Measurements from ENCODE around the gene SLC22A31. TPM values are rescaled to one million over a fixed set of nuclear protein-coding genes. Genes with fewer than 3 reads are reported as not detected.

The SLC22A31 gene
- total RNA-seq, 2 donors from 2014 or later: 68.2 TPM; not detected in 1

DNA sequence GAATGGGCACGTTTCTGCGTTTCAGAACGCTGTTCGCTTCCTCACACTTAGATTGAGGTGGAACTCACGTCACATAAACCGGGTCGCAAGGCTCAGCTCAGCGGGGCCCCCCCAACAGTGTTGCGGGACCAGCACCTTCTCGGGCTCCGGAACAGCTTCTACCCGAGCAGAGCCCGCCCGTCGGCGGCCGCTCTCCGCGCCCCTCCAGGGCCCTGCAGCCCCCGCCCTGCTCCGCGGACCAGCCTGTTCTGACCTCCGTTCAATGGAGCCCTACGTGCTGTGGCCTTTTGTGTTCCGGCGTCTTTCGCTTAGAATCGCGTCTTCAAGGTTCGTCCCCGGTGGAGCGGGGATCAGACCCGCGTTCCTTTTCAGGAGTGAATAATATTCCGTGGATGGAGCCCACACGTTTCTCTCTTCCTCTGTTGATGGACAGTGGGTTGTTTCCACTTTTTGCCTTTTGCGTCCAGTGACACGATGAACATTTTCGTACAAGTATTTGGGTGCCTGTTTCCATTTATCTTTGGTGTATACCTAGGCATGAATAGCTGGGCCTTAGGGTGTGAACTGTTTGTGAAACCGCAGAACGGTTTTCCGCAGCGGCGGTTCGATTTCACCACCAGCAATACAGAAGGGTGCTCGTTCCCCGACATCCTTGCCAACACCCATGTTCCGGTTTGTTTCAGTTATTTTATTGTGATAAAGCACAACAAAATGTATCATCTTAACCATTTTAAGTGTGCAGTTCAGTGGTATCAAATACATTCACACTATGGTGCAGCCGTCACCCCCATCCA is 2.3 kb upstream of the SLC22A31 start:
- Histone ChIP-seq H3K4me1 (peaks cover 21% of the 10 kb centered on the region), H3K36me3 (replicated peaks in 1 of 2; ENCODE audit: insufficient read depth in 1 of 2, low read depth in 2 of 2) (no peaks in the 10 kb centered on the region), H3K27me3 (peaks cover 0 to 12% of the 10 kb centered on the region in 2 donors), H3K27ac (no peak overlapping the region), H3K9me3 (no peaks in the 10 kb centered on the region), H3K4me3 (no peak overlapping the region)
- DNase-seq (no peak), ATAC-seq (no peak)
- intact Hi-C loops (cut with DNase I): no loop called here
- TF ChIP-seq POLR2A (IDR thresholded peaks at IDR 0.05) (no peak), CTCF (IDR thresholded peaks at IDR 0.05) (no peak)
- WGBS, 2 donors: 36 to 74% methylated on average over 25 to 49 of the region's 49 CpGs

- peak; percentile 84 to 94 (median 92) for DNase-seq
- Histone ChIP-seq H3K27me3 (peaks cover 0 to 12% of the 10 kb centered on the region in 2 donors), H3K4me1 (peaks cover 21% of the 10 kb centered on the region), H3K4me3 (no peak overlapping the region), H3K9me3 (no peaks in the 10 kb centered on the region), H3K27ac (no peak overlapping the region), H3K36me3 (replicated peaks in 1 of 2; ENCODE audit: insufficient read depth in 1 of 2, low read depth in 2 of 2) (no peaks in the 10 kb centered on the region)
- TF ChIP-seq POLR2A (IDR thresholded peaks at IDR 0.05): peak in 1 of 3 donors; percentile 51
- no peak for TF ChIP-seq CTCF (IDR thresholded peaks at IDR 0.05)
- intact Hi-C loops (cut with DNase I): no loop called here
- 3% methylated on average over 64 of the region's 111 CpGs; no CpG with 5 or more reads in 1 of the 2 donors for WGBS, 2 donors
- peak; percentile 90 for ATAC-seq
Observed at GRCh38 chr16:89201439-89202377, 1.4 kb upstream of the SLC22A31 start.

- intact Hi-C loops (cut with DNase I): no loop called here
- WGBS, 2 donors: 6% methylated on average over 33 of the region's 58 CpGs; no CpG with 5 or more reads in 1 of the 2 donors
- Histone ChIP-seq H3K9me3 (no peaks in the 10 kb centered on the region), H3K4me3 (no peak overlapping the region), H3K36me3 (replicated peaks in 1 of 2; ENCODE audit: insufficient read depth in 1 of 2, low read depth in 2 of 2) (no peaks in the 10 kb centered on the region), H3K4me1 (peaks cover 21% of the 10 kb centered on the region), H3K27ac (no peak overlapping the region), H3K27me3 (peaks cover 0 to 12% of the 10 kb centered on the region in 2 donors)
- ATAC-seq (peak; percentile 4), DNase-seq (no peak)
- TF ChIP-seq CTCF (IDR thresholded peaks at IDR 0.05): no peak
- TF ChIP-seq POLR2A (IDR thresholded peaks at IDR 0.05): no peak
Observed at GRCh38 chr16:89200850-89201411, 594 bp upstream of the SLC22A31 start.

DNA sequence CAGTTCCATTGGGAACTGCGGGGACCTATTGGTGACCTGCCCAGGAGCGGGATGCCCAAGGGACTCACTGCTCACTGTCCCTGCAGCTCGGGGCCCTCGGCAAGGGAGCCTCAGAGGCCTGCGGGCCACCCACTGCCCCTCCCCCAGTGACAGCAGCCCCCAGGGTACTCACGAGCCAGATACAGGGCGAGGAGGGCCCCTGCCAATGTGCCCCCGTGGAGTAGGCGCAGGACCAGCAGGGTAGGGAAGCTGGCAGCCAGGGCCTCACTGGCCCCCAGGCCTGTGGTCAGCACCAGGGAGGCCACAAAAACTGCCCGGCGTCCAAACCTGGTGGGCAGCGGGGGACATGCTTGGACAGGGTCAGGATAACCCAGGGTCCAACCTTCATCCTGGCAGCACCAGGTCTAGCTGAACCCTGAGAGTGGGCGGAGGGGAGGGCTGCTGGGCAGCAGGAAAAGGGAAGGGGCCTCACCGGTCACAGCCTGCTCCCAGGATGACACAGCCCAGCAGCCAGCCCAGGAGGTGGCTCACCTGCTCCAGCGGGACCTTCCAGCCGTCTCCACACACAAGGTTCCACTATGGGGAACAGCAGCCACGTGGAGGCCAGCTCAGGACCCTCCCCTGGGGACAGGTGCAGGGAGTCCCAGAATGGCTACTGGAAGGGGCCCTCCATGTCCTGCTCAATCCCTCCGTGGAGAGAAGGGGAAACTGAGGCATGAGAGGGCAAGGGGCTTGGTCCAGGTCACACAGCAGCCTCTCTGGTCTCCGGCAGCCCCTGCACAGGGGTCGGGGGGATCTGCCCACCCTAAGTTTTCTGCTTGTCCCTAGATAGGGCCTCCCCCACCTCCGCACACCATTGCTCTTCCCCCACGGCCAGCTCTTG is 855 bp downstream of the SLC22A31 start:
- no peaks in the 10 kb centered on the region for H3K9me3 ChIP-seq
- no peak overlapping the region for H3K27ac ChIP-seq
- H3K27me3 ChIP-seq: peaks cover 0 to 12% of the 10 kb centered on the region in 2 donors
- ATAC-seq (no peak), DNase-seq (peak in 1 of 4 donors; percentile 29)
- TF ChIP-seq POLR2A (IDR thresholded peaks at IDR 0.05) (no peak), CTCF (IDR thresholded peaks at IDR 0.05) (no peak)
- no peak overlapping the region for H3K4me3 ChIP-seq
- intact Hi-C loops (cut with DNase I): no loop called here
- 60 to 74% methylated on average over 3 to 19 of the region's 22 CpGs for WGBS, 2 donors
- H3K36me3 ChIP-seq (replicated peaks in 1 of 2; ENCODE audit: insufficient read depth in 1 of 2, low read depth in 2 of 2): no peaks in the 10 kb centered on the region
- peaks cover 21% of the 10 kb centered on the region for H3K4me1 ChIP-seq
